PFSK-1 (cell line): ENCODE data around the gene ARHGAP15.

Experiments
- FOXP2 ChIP-seq: optimal IDR thresholded peaks from 2 replicates; pipeline ENCODE3; 2011; ENCODE audit warnings: borderline replicate concordance, control low read depth, inconsistent platforms; ENCODE audit not compliant: insufficient read depth; ENCODE audit errors: extremely low read length, extremely low read depth
- POLR2AphosphoS5 ChIP-seq: IDR thresholded peaks from 2 replicates; pipeline ENCODE4 v1.6.1; 2012; ENCODE audit warnings: low read depth, mild to moderate bottlenecking, control low read depth, low read length, moderate library complexity
- REST ChIP-seq, 2 experiments: IDR thresholded peaks; 2 replicates each; pipeline versions ENCODE4 v1.6.1 to v1.8.0; 2011 to 2012; ENCODE audit warnings: low read depth in 2 of 2, low read length in 2 of 2, control low read depth in 1 of 2, inconsistent platforms in 1 of 2, mild to moderate bottlenecking in 1 of 2, moderate library complexity in 1 of 2; ENCODE audit not compliant: insufficient read depth in 1 of 2
- SIN3A ChIP-seq: IDR thresholded peaks from 2 replicates; pipeline ENCODE4 v1.6.1; 2012; ENCODE audit warnings: mild to moderate bottlenecking, low read length, moderate library complexity, borderline replicate concordance; ENCODE audit not compliant: insufficient read depth
- TAF1 ChIP-seq: IDR thresholded peaks from 2 replicates; pipeline ENCODE4 v1.6.1; 2012; ENCODE audit warnings: low read length, control low read depth, borderline replicate concordance; ENCODE audit not compliant: insufficient read depth

ARHGAP15 gene

GRCh38 chr2:143601828-143602227 lies 472.6 kb downstream of the ARHGAP15 start:
- TF ChIP-seq TAF1 (no peak), POLR2AphosphoS5 (no peak), REST (IDR thresholded peaks at IDR 0.05; ENCODE audit: insufficient read depth in 1 of 2, low read depth in 2 of 2, low read length in 2 of 2) (no peak), SIN3A (no peak), FOXP2 (no peak)

DNA sequence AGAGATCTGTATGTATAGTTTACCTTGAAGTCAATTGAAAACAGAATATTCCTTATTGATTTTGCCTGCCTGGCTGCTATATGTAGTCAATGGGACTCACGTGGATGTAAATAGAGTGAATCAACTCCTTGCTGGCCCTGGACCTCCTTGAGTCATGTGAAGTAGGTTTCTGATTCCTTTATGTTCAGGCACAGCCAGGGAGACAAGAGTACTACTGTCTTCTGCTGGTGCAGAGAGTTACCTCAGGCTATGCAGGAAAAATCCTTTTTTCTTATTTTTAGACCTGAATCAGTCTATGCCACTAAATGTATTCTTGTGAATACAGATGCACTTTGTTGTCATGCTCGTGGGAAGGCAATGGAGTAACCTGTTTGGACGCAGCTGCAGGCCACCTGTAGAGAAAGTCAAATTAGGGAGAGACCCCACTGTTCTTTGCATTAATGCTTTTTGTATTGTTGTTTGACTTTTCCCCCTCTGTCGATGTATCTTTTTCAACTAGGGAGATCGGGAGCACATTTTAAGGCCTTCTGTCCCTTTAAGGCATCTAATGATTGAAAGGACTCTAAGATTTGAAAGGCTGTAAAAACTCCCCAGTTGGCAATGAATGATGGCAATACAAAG lies 473.9 kb downstream of the ARHGAP15 start:
- TF ChIP-seq FOXP2: no peak

- TF ChIP-seq TAF1 (no peak), REST (IDR thresholded peaks at IDR 0.05; ENCODE audit: insufficient read depth in 1 of 2, low read depth in 2 of 2, low read length in 2 of 2) (no peak), POLR2AphosphoS5 (no peak), FOXP2 (no peak), SIN3A (no peak)
Measured at GRCh38 chr2:143603846-143604565, 474.8 kb downstream of the ARHGAP15 start.

DNA sequence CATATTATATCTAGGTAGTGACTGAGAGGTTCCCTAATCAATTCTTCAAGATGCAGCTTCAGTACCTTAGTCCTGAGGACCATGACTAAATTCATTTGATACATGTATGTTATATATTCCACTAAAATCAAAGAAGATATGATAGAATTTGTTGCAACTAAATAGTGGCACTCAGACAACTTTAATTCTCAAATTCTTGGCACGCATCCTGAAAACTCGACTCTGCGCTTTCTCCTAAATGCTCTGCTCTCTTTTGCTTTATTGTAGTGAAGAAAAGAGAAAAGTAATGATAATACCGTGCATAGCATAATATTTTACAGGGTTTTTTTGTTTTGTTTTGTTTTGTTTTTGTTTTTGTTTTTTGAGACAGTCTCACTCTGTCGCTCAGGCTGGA lies 475.3 kb downstream of the ARHGAP15 start:
- TF ChIP-seq POLR2AphosphoS5 (no peak), FOXP2 (no peak), REST (IDR thresholded peaks at IDR 0.05; ENCODE audit: insufficient read depth in 1 of 2, low read depth in 2 of 2, low read length in 2 of 2) (no peak)

DNA sequence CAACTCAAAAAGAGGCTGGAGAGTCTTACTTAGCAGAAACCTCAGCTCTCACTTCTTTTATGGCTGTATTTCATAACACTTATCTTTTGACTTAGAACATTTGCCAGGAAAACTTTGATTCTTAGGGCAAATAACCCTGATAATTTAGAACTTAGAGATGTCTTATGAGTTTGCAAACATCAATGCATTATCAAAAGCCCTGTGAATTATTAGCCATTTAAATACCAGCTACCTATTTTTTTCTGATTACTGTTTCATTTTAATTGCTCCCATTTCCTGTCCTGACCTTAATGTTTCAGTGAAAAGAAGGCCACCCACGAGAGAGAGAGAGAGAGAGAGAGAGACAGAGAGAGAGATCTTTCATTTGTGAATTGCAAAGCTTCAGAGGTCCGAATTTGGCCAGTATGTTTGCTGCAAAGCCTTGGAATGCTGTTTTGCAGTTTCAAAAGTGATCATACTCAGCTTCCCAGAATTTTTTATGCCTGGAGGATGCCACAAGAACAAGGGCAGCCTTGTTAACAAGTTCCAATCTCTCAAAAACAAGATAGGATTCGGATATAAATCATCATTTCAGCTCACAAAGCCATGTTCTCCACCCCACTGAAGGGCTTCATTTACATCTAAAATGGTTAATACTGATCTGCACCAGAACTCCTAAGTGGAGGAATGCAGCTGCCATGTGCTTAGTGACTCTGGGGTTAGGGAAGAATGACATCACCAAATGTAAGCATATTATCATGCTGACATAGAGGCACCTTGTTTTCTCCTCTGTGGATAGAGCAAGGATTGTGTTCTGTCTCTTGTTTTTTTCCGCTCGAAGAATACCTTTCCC lies 478.2 kb downstream of the ARHGAP15 start:
- TF ChIP-seq POLR2AphosphoS5 (no peak), REST (IDR thresholded peaks at IDR 0.05; ENCODE audit: insufficient read depth in 1 of 2, low read depth in 2 of 2, low read length in 2 of 2) (no peak), SIN3A (no peak), FOXP2 (no peak), TAF1 (no peak)
